Measurements from ENCODE around the gene GAGE12J.

GRCh38 chrX:49292400-49293362 is 29.2 kb upstream of the GAGE12J start:
- TF ChIP-seq POLR2AphosphoS5 (IDR thresholded peaks at IDR 0.05) (no peak), CTCF (IDR thresholded peaks at IDR 0.05) (no peak)
